ENCODE data around the gene GLB1L.
A peak's percentile ranks its signal among the peaks of the same experiment; 100 is the strongest.

GLB1L gene

DNA sequence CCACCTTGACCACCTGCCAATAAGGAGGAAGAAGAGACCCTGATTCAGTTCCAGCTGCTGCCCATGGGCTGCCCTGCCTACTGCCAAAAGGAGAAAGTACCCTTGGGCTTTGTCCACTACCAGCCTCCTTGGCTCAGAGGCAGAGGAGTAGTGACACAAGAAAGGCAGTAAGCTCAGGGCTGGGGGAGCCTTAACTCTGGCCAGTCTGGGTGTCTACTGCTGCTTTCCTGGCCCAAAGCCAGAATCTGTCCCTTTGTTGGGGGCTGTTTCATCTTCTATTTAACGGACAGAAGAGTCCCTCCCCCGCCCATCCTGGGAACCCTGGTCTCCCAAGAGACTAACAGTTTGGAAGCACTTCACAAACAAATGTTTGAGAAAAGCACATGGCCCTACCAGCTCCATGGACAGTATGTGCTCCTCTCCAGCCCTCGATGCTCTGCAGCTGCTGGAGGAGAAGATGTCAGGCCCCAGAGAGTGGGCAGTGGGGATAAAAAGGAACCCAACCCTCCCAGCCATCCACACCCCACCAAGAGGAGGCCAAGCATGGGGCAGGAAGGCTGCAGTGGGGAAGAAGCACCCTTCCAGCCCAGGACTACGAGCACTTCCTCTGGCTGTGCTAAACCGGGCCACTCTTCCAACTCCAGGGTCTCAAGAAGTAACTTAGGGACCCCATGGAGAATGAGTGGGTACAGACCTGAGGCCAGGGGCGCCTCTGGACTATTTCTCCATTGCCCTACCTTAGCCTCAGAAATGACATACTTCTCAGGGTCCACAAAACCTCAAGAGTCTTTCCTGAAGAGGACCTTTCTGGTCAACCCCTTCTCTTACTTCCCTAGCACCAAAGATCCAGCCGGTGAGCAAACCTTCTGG, 17.0 kb downstream of the GLB1L start:
- Histone ChIP-seq H3K4me2 (peak overlapping the region; percentile 95), H3K4me1 (ENCODE audit: low read depth, poor library complexity, severe bottlenecking) (peaks cover 21% of the 10 kb centered on the region), H2AFZ (ENCODE audit: low read depth) (no peak overlapping the region), H3K4me3 (IDR thresholded peaks at IDR 0.05; ENCODE audit: insufficient read depth, low read depth, low read length) (no peak overlapping the region), H3K9ac (peak overlapping the region; percentile 72; the same call in 1 of the 2 replicates), H3K27ac (no peak overlapping the region), H4K20me1 (ENCODE audit: insufficient read depth) (no peaks in the 10 kb centered on the region), H3K27me3 (ENCODE audit: insufficient read depth, low read depth) (no peaks in the 10 kb centered on the region), H3K79me2 (ENCODE audit: insufficient read depth, low read depth) (peaks cover 36% of the 10 kb centered on the region; the same call in 1 of the 2 replicates), H3K36me3 (ENCODE audit: insufficient read depth) (no peaks in the 10 kb centered on the region; the same call in 1 of the 2 replicates)
- TF ChIP-seq, protein P1, sequence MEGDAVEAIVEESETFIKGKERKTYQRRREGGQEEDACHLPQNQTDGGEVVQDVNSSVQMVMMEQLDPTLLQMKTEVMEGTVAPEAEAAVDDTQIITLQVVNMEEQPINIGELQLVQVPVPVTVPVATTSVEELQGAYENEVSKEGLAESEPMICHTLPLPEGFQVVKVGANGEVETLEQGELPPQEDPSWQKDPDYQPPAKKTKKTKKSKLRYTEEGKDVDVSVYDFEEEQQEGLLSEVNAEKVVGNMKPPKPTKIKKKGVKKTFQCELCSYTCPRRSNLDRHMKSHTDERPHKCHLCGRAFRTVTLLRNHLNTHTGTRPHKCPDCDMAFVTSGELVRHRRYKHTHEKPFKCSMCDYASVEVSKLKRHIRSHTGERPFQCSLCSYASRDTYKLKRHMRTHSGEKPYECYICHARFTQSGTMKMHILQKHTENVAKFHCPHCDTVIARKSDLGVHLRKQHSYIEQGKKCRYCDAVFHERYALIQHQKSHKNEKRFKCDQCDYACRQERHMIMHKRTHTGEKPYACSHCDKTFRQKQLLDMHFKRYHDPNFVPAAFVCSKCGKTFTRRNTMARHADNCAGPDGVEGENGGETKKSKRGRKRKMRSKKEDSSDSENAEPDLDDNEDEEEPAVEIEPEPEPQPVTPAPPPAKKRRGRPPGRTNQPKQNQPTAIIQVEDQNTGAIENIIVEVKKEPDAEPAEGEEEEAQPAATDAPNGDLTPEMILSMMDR (conservative IDR thresholded peaks at IDR 0.05; ENCODE audit: low read depth, low read length): no peak

DNA sequence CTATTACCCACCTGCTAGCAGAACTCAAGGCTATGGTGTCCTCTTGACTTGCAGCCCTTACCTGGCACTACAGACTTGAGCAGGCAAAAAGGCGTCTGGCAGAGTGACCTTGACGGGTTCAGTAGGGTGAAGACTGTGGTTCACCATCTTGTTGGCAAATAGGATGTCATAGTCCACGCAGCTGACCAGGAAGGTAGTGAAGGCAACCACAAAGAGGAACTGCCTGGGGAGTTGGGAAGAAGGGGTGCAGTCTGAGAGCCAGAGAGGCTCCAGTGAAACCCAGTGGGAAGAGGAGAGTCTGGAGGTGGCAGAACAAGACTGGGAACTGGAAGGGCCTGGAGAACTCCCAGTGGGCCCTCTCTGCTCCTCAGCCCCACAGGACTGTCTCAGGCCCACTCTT, 19.9 kb downstream of the GLB1L start:
- TF ChIP-seq, protein P1 (conservative IDR thresholded peaks at IDR 0.05; ENCODE audit: low read depth, low read length): no peak
- H4K20me1 ChIP-seq (ENCODE audit: insufficient read depth): no peaks in the 10 kb centered on the region
- no peak overlapping the region for H3K4me2 ChIP-seq
- H3K27me3 ChIP-seq (ENCODE audit: insufficient read depth, low read depth): no peaks in the 10 kb centered on the region
- no peak overlapping the region for H2AFZ ChIP-seq (ENCODE audit: low read depth)
- no peak overlapping the region for H3K4me3 ChIP-seq (IDR thresholded peaks at IDR 0.05; ENCODE audit: insufficient read depth, low read depth, low read length)
- peaks cover 8% of the 10 kb centered on the region for H3K4me1 ChIP-seq (ENCODE audit: low read depth, poor library complexity, severe bottlenecking)
- H3K36me3 ChIP-seq (ENCODE audit: insufficient read depth): no peaks in the 10 kb centered on the region; the same call in 1 of the 2 replicates
- no peak overlapping the region for H3K27ac ChIP-seq
- peaks cover 21% of the 10 kb centered on the region; the same call in 1 of the 2 replicates for H3K79me2 ChIP-seq (ENCODE audit: insufficient read depth, low read depth)
- no peak overlapping the region for H3K9ac ChIP-seq

DNA sequence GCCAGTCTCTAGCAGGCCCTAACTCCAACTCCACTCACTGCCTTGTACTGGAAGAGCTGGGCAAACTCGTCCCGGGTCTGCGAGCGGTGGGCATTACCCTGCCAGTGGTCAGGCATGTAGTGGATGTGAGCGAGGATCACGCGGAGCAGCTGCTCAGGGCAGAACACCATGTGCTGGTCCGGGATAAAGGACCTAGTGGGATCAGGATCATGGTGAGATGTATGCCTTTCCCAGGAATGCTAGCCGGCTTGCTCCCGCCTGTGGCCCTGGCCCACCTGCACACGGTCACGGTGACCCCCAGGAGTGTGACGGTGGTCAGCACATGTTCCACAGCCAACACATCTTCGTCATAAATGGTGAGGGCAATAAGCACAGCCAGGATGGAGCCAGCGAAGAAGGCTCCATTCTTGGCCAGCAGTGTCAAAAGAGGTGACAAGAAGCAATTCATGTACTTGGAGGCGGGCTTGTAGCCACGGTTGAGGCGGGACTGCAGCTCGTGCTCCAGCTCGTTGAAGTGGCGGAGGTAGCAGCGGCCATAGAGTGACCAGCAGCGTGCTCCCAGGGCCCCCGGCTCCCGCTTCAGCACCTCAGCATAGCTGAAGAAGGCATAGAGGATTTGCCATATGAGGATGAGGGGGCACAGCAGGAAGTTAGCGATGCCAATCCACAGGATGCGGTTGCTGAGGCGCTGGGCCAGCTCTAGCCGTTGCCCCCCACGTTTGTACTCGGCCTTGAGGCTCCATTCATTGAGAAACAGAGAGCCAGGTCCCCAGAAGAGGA, 21.2 kb downstream of the GLB1L start:
- no peaks in the 10 kb centered on the region for H4K20me1 ChIP-seq (ENCODE audit: insufficient read depth)
- peaks cover 8% of the 10 kb centered on the region for H3K4me1 ChIP-seq (ENCODE audit: low read depth, poor library complexity, severe bottlenecking)
- H2AFZ ChIP-seq (ENCODE audit: low read depth): no peak overlapping the region
- no peaks in the 10 kb centered on the region; the same call in 1 of the 2 replicates for H3K36me3 ChIP-seq (ENCODE audit: insufficient read depth)
- no peak overlapping the region for H3K4me2 ChIP-seq
- H3K79me2 ChIP-seq (ENCODE audit: insufficient read depth, low read depth): peaks cover 16% of the 10 kb centered on the region; the same call in 1 of the 2 replicates
- H3K27ac ChIP-seq: no peak overlapping the region
- H3K9ac ChIP-seq: no peak overlapping the region
- no peaks in the 10 kb centered on the region for H3K27me3 ChIP-seq (ENCODE audit: insufficient read depth, low read depth)
- TF ChIP-seq, protein P1 (conservative IDR thresholded peaks at IDR 0.05; ENCODE audit: low read depth, low read length): no peak
- H3K4me3 ChIP-seq (IDR thresholded peaks at IDR 0.05; ENCODE audit: insufficient read depth, low read depth, low read length): no peak overlapping the region

DNA sequence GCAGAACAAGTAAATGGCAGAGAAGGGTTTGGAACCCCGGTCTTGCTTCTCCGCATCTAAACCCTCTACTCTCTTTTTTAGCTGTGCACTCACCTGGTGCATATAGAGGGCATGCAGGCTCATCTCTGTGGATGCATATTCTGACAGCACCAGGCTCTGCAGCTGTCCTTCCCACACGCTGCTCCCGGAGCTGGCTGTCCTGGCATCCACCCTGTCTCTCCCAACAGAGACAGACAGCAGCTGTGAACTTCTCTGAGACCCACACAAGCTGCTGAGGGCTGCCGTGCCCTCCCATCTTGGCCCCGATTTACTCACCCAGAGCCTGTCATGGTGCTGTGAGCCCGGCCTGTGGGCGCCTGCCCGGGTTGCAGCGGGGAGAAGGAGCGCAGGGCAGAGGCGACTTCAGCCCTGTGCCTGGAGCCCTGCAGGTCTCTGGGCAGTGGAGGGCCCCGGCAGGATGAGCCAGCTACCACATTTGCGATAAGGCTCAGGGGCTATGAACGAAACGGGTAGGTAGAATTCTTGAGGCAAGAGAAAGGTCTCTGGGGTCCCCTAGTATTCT, 23.2 kb downstream of the GLB1L start:
- H3K9ac ChIP-seq: no peak overlapping the region
- H3K4me2 ChIP-seq: no peak overlapping the region
- no peak overlapping the region for H3K4me3 ChIP-seq (IDR thresholded peaks at IDR 0.05; ENCODE audit: insufficient read depth, low read depth, low read length)
- H2AFZ ChIP-seq (ENCODE audit: low read depth): no peak overlapping the region
- H3K27me3 ChIP-seq (ENCODE audit: insufficient read depth, low read depth): no peaks in the 10 kb centered on the region
- H3K4me1 ChIP-seq (ENCODE audit: low read depth, poor library complexity, severe bottlenecking): peaks cover 7% of the 10 kb centered on the region
- TF ChIP-seq, protein P1 (conservative IDR thresholded peaks at IDR 0.05; ENCODE audit: low read depth, low read length): no peak
- H3K79me2 ChIP-seq (ENCODE audit: insufficient read depth, low read depth): no peaks in the 10 kb centered on the region
- H3K27ac ChIP-seq: no peak overlapping the region; the same call in 1 of the 2 replicates
- no peaks in the 10 kb centered on the region for H4K20me1 ChIP-seq (ENCODE audit: insufficient read depth)
- no peaks in the 10 kb centered on the region; the same call in 1 of the 2 replicates for H3K36me3 ChIP-seq (ENCODE audit: insufficient read depth)

Measured in KMS-11 (cell line).